Left ventricle myocardium inferior (tissue), 1 donor: Measurements from ENCODE around the gene RPEL1. TPM values are rescaled to one million over a fixed set of nuclear protein-coding genes. Genes with fewer than 3 reads are reported as not detected.
"Not testable (repeated sequence)": the region's sequence is repeated elsewhere in the genome, so short reads cannot be mapped to it uniquely, and the experiment has no call there.

Experiments used
- DNase-seq: peaks from one replicate; pipeline ENCODE4 v3.0.0-alpha.2; 2020
- H3K27ac ChIP-seq: fragments of 200-600 bp; replicated peaks from 2 replicates; pipeline ENCODE4 v1.8.0; 2021
- H3K27me3 ChIP-seq: fragments of 200-600 bp; 2 replicates; pipeline ENCODE4 v1.8.0; 2021; ENCODE audit warnings: low read depth
- H3K36me3 ChIP-seq: fragments of 200-600 bp; 2 replicates; pipeline ENCODE4 v1.8.0; 2021
- H3K4me1 ChIP-seq: fragments of 200-600 bp; 2 replicates; pipeline ENCODE4 v1.8.0; 2021
- H3K4me3 ChIP-seq: fragments of 200-600 bp; 2 replicates; pipeline ENCODE4 v1.8.0; 2021; ENCODE audit warnings: mild to moderate bottlenecking, moderate library complexity
- H3K9me3 ChIP-seq: fragments of 200-600 bp; replicated peaks from 2 replicates; pipeline ENCODE4 v1.8.0; 2021
- CTCF ChIP-seq: fragments of 200-600 bp; IDR thresholded peaks from 2 replicates; pipeline ENCODE4 v1.8.0; 2021; ENCODE audit warnings: antibody characterized with exemption, mild to moderate bottlenecking, borderline replicate concordance
- intact Hi-C: fragments of 100-400 bp; cut with micrococcal nuclease; formaldehyde crosslinking; loops from one replicate; pipeline ENCODE4 v1.11.0; 2022
- total RNA-seq: library from RNA; stranded (reverse); fragmentation: NEBNext Ultra II Directional; extraction: Animal tissue kit (Norgen Biotek cat#: 25700); gene quantifications from one replicate; pipeline ENCODE4 v1.2.1, GENCODE V29; 2021
- donor health status: DM: no; HTN: yes; CAD: no; lungs with severe emphysema.

RPEL1 gene
- total RNA-seq, 1 donor from 2014 or later: not detected

GRCh38 chr10:103256613-103257012 is 10.9 kb downstream of the RPEL1 start:
- intact Hi-C loops: no loop called here
- H3K4me3 ChIP-seq: no peak overlapping the region
- no peak for DNase-seq
- no peaks in the 10 kb centered on the region for H3K9me3 ChIP-seq
- H3K4me1 ChIP-seq: no peaks in the 10 kb centered on the region
- H3K27ac ChIP-seq: no peak overlapping the region
- no peak for TF ChIP-seq CTCF
- H3K27me3 ChIP-seq: peaks cover 10% of the 10 kb centered on the region
- no peaks in the 10 kb centered on the region for H3K36me3 ChIP-seq

- H3K9me3 ChIP-seq: no peaks in the 10 kb centered on the region
- H3K4me3 ChIP-seq: no peak overlapping the region
- no peak for TF ChIP-seq CTCF
- no peaks in the 10 kb centered on the region for H3K36me3 ChIP-seq
- H3K4me1 ChIP-seq: no peaks in the 10 kb centered on the region
- peaks cover 22% of the 10 kb centered on the region for H3K27me3 ChIP-seq
- DNase-seq: no peak
- no peak overlapping the region for H3K27ac ChIP-seq
- intact Hi-C loops: no loop called here
These were observed 12.1 kb downstream of the RPEL1 start for GRCh38 chr10:103257812-103258211.

GRCh38 chr10:103258928-103259327 is 13.2 kb downstream of the RPEL1 start:
- H3K36me3 ChIP-seq, H3K9me3 ChIP-seq, H3K27ac ChIP-seq, DNase-seq, intact Hi-C loops, H3K4me3 ChIP-seq, H3K4me1 ChIP-seq: not testable (repeated sequence)
- H3K27me3 ChIP-seq: peaks cover 33% of the 10 kb centered on the region

- Histone ChIP-seq H3K36me3 (no peaks in the 10 kb centered on the region), H3K9me3 (no peaks in the 10 kb centered on the region), H3K27me3 (peaks cover 41% of the 10 kb centered on the region), H3K4me1 (no peaks in the 10 kb centered on the region), H3K4me3 (no peak overlapping the region), H3K27ac (no peak overlapping the region)
- DNase-seq: no peak
- intact Hi-C loops: no loop called here
- TF ChIP-seq CTCF: no peak
These were observed 14.3 kb downstream of the RPEL1 start for GRCh38 chr10:103259989-103260388.

- no peak for TF ChIP-seq CTCF
- no peaks in the 10 kb centered on the region for H3K36me3 ChIP-seq
- H3K27ac ChIP-seq: no peak overlapping the region
- intact Hi-C loops: no loop called here
- H3K9me3 ChIP-seq: no peaks in the 10 kb centered on the region
- H3K4me3 ChIP-seq: no peak overlapping the region
- no peaks in the 10 kb centered on the region for H3K4me1 ChIP-seq
- DNase-seq: no peak
- peaks cover 63% of the 10 kb centered on the region for H3K27me3 ChIP-seq
These were observed 16.5 kb downstream of the RPEL1 start for GRCh38 chr10:103262229-103262628.

GRCh38 chr10:103265717-103266329 is 20.1 kb downstream of the RPEL1 start:
- Histone ChIP-seq H3K4me3 (no peak overlapping the region), H3K27ac (no peak overlapping the region), H3K36me3 (no peaks in the 10 kb centered on the region), H3K9me3 (no peaks in the 10 kb centered on the region), H3K4me1 (no peaks in the 10 kb centered on the region), H3K27me3 (peaks cover 95% of the 10 kb centered on the region)
- no peak for TF ChIP-seq CTCF
- intact Hi-C loops: no loop called here
- no peak for DNase-seq
